ENCODE measurements around the gene NKD1. TPM values are rescaled to one million over a fixed set of nuclear protein-coding genes. Genes with fewer than 3 reads are reported as not detected.

NKD1 gene
- total RNA-seq, result 1 to 10 TPM; 1.3 to 5.0 (median 4.6) TPM

GRCh38 chr16:50548125-50548908, at the start of gene NKD1:
Gene NKD1, plus strand, starts transcription at chr16:50548396. Its CDS starts 158 bp downstream, at chr16:50548554.
- DNase-seq (ENCODE audit: low spot score in 2 of 2), result peak; percentile 24 to 59
- Histone ChIP-seq H3K27me3 (peaks cover 0 to 9% of the 10 kb centered on the region in 2 donors), H3K4me1 (no peaks in the 10 kb centered on the region), H3K27ac (peak within 1 kb of the TSS in 1 of 2 donors; percentile 52), H3K9me3 (no peaks in the 10 kb centered on the region), H3K4me3 (peak within 1 kb of the TSS; percentile 70 to 82 (median 74)), H3K36me3 (no peaks in the 10 kb centered on the region)
- TF ChIP-seq CTCF (IDR thresholded peaks at IDR 0.05), result no peak
- TF ChIP-seq POLR2A (IDR thresholded peaks at IDR 0.05), result no peak
- TF ChIP-seq POLR2AphosphoS5 (IDR thresholded peaks at IDR 0.05), result no peak
- intact Hi-C loops (cut with DNase I; ENCODE audit: low total_unique reads), result no loop called here

- peak in 1 of 2 donors; percentile 21 for DNase-seq (ENCODE audit: low spot score in 2 of 2)
- no peaks in the 10 kb centered on the region for H3K4me1 ChIP-seq
- H3K27me3 ChIP-seq, result no peaks in the 10 kb centered on the region
- no peak overlapping the region for H3K4me3 ChIP-seq
- H3K36me3 ChIP-seq, result no peaks in the 10 kb centered on the region
- H3K27ac ChIP-seq, result no peak overlapping the region
- peaks cover 0 to 5% of the 10 kb centered on the region in 2 donors for H3K9me3 ChIP-seq
- intact Hi-C loops (cut with DNase I; ENCODE audit: low total_unique reads), result no loop called here
- TF ChIP-seq POLR2AphosphoS5 (IDR thresholded peaks at IDR 0.05) (no peak), CTCF (IDR thresholded peaks at IDR 0.05) (no peak), POLR2A (IDR thresholded peaks at IDR 0.05) (no peak)
These were observed 49.6 kb upstream of the NKD1 start for GRCh38 chr16:50498431-50499155.

GRCh38 chr16:50499254-50499653, 48.9 kb upstream of the NKD1 start:
- intact Hi-C loops (cut with DNase I; ENCODE audit: low total_unique reads), result no loop called here
- TF ChIP-seq POLR2AphosphoS5 (IDR thresholded peaks at IDR 0.05), result no peak
- no peak for TF ChIP-seq POLR2A (IDR thresholded peaks at IDR 0.05)
- TF ChIP-seq CTCF (IDR thresholded peaks at IDR 0.05), result no peak

GRCh38 chr16:50500171-50500874, 47.9 kb upstream of the NKD1 start:
- intact Hi-C loops (cut with DNase I; ENCODE audit: low total_unique reads), result no loop called here
- DNase-seq (ENCODE audit: low spot score in 2 of 2), result no peak
- Histone ChIP-seq H3K9me3 (peaks cover 0 to 5% of the 10 kb centered on the region in 2 donors), H3K4me1 (no peaks in the 10 kb centered on the region), H3K27me3 (no peaks in the 10 kb centered on the region), H3K36me3 (no peaks in the 10 kb centered on the region), H3K27ac (no peak overlapping the region), H3K4me3 (no peak overlapping the region)
- TF ChIP-seq POLR2AphosphoS5 (IDR thresholded peaks at IDR 0.05) (no peak), POLR2A (IDR thresholded peaks at IDR 0.05) (no peak), CTCF (IDR thresholded peaks at IDR 0.05) (no peak)

More at GRCh38 chr16:50499254-50499653, 48.9 kb upstream of the NKD1 start:
- H3K27ac ChIP-seq, result no peak overlapping the region
- H3K4me1 ChIP-seq, result no peaks in the 10 kb centered on the region
- no peak for DNase-seq (ENCODE audit: low spot score in 2 of 2)
- H3K27me3 ChIP-seq, result no peaks in the 10 kb centered on the region
- H3K9me3 ChIP-seq, result peaks cover 0 to 5% of the 10 kb centered on the region in 2 donors
- H3K4me3 ChIP-seq, result no peak overlapping the region
- H3K36me3 ChIP-seq, result no peaks in the 10 kb centered on the region

Data from breast epithelium (tissue), 4 donors.